ENCODE results near the gene TTLL11.

Gene TTLL11

DNA sequence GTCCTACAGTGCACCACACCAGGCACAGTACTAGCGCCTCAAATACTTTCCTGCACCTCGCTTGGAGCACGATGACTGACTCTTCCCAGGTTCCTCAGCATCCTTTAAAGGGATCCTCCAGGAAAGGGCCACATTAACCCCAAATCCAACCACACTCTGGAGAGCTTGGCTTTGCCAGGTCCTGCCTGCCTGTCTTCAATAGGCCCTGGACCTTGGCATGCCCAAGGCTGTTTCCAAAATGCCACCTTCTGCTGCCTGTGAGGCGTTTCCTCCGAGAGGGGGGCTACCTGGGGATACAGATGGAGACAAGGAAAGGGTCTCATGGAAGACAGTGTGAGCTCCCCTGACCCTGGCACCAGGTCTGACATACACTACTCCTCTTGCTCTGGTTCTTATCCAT, 271.8 kb downstream of the TTLL11 start:
- TF ChIP-seq CTCF (IDR thresholded peaks at IDR 0.05; ENCODE audit: insufficient read depth, low read length, poor library complexity, severe bottlenecking), result no peak
- peaks cover 2% of the 10 kb centered on the region; the same call in 1 of the 2 replicates for H3K27me3 ChIP-seq (replicated peaks; ENCODE audit: control insufficient read depth, insufficient read depth, low read length)
- H3K4me3 ChIP-seq (replicated peaks; ENCODE audit: low read depth, low read length), result no peak overlapping the region
- DNase-seq (ENCODE audit: extremely low read depth, insufficient read length), result no peak
- H3K36me3 ChIP-seq (ENCODE audit: control insufficient read depth, insufficient read depth, low read length), result no peaks in the 10 kb centered on the region

- H3K4me3 ChIP-seq (replicated peaks; ENCODE audit: low read depth, low read length), result no peak overlapping the region
- no peak for DNase-seq (ENCODE audit: extremely low read depth, insufficient read length)
- H3K27me3 ChIP-seq (replicated peaks; ENCODE audit: control insufficient read depth, insufficient read depth, low read length), result peaks cover 2% of the 10 kb centered on the region; the same call in 1 of the 2 replicates
- H3K36me3 ChIP-seq (ENCODE audit: control insufficient read depth, insufficient read depth, low read length), result no peaks in the 10 kb centered on the region
- TF ChIP-seq CTCF (IDR thresholded peaks at IDR 0.05; ENCODE audit: insufficient read depth, low read length, poor library complexity, severe bottlenecking), result no peak
These were observed 272.7 kb downstream of the TTLL11 start for GRCh38 chr9:121820286-121821005.

GRCh38 chr9:121819428-121820231, 273.5 kb downstream of the TTLL11 start:
- Histone ChIP-seq H3K27me3 (replicated peaks; ENCODE audit: control insufficient read depth, insufficient read depth, low read length) (peaks cover 2% of the 10 kb centered on the region; the same call in 1 of the 2 replicates), H3K4me3 (replicated peaks; ENCODE audit: low read depth, low read length) (no peak overlapping the region), H3K36me3 (ENCODE audit: control insufficient read depth, insufficient read depth, low read length) (no peaks in the 10 kb centered on the region)
- DNase-seq (ENCODE audit: extremely low read depth, insufficient read length), result no peak
- TF ChIP-seq CTCF (IDR thresholded peaks at IDR 0.05; ENCODE audit: insufficient read depth, low read length, poor library complexity, severe bottlenecking), result no peak

- Histone ChIP-seq H3K4me3 (replicated peaks; ENCODE audit: low read depth, low read length) (no peak overlapping the region), H3K36me3 (ENCODE audit: control insufficient read depth, insufficient read depth, low read length) (no peaks in the 10 kb centered on the region), H3K27me3 (replicated peaks; ENCODE audit: control insufficient read depth, insufficient read depth, low read length) (peaks cover 2% of the 10 kb centered on the region; the same call in 1 of the 2 replicates)
- DNase-seq (ENCODE audit: extremely low read depth, insufficient read length), result no peak
- no peak for TF ChIP-seq CTCF (IDR thresholded peaks at IDR 0.05; ENCODE audit: insufficient read depth, low read length, poor library complexity, severe bottlenecking)
These were observed 274.2 kb downstream of the TTLL11 start for GRCh38 chr9:121818841-121819427.

DNA sequence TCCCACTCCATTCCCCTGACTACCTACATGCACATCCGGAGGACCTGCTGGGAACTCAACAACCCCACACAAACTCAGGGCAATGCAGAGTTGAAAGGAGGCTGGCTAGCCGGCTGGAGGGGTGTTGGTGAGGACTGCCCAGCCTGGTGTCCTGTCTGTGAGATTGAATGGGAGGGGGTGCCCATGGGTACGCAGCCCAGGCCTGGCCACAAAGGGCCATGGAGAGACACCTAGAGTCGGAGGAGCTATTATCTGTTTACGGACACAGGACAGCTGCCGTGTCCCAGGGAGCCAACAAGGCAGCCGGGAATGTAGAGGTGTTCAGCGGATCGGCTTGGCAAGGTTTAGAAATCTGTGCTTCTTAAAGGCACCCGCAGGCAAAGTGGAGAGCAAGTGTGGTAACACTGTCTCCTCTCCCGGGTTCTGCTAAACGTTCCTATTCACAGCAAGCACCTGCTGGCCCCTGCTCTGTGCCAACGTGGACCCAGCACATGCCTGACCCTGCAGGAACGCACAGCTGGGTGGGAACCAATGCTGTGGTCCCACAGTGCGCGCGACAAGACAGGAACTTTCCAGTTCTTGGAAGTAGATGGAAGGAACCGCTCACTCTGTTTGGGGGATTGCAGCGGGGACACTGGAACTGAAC, 275.0 kb downstream of the TTLL11 start:
- no peak for DNase-seq (ENCODE audit: extremely low read depth, insufficient read length)
- Histone ChIP-seq H3K27me3 (replicated peaks; ENCODE audit: control insufficient read depth, insufficient read depth, low read length) (peaks cover 2% of the 10 kb centered on the region; the same call in 1 of the 2 replicates), H3K36me3 (ENCODE audit: control insufficient read depth, insufficient read depth, low read length) (no peaks in the 10 kb centered on the region), H3K4me3 (replicated peaks; ENCODE audit: low read depth, low read length) (no peak overlapping the region)
- TF ChIP-seq CTCF (IDR thresholded peaks at IDR 0.05; ENCODE audit: insufficient read depth, low read length, poor library complexity, severe bottlenecking), result no peak
